Endodermal cell (in vitro differentiated cells): Measurements from ENCODE around the gene GEN1. TPM values are rescaled to one million over a fixed set of nuclear protein-coding genes. Genes with fewer than 3 reads are reported as not detected.

ENCODE experiments used
- DNase-seq: peaks from one replicate; pipeline ENCODE4 v3.0.0-alpha.2; 2017
- H3K27ac ChIP-seq: 2 replicates; pipeline ENCODE4 v1.5.1; 2013; ENCODE audit warnings: mild to moderate bottlenecking, low read depth, low read length, moderate library complexity
- H3K27me3 ChIP-seq: 2 replicates; pipeline ENCODE4 v1.6.1; 2013; ENCODE audit warnings: mild to moderate bottlenecking, low read length, moderate library complexity; ENCODE audit not compliant: insufficient read depth, control insufficient read depth, poor library complexity, severe bottlenecking
- H3K36me3 ChIP-seq: 2 replicates; pipeline ENCODE4 v1.7.0; 2013; ENCODE audit warnings: mild to moderate bottlenecking, low read length, moderate library complexity; ENCODE audit not compliant: control insufficient read depth, insufficient read depth
- H3K4me1 ChIP-seq: one replicate; pipeline ENCODE4 v1.7.0; 2013; ENCODE audit warnings: low read length; ENCODE audit not compliant: control insufficient read depth, insufficient read depth
- H3K4me3 ChIP-seq: 2 replicates; pipeline ENCODE4 v1.5.1; 2013; ENCODE audit warnings: mild to moderate bottlenecking, low read length, moderate library complexity
- H3K9ac ChIP-seq: 2 replicates; pipeline ENCODE4 v1.6.1; 2013; ENCODE audit warnings: mild to moderate bottlenecking, low read length, moderate library complexity; ENCODE audit not compliant: poor library complexity, severe bottlenecking; ENCODE audit errors: extremely low read depth
- H3K9me3 ChIP-seq: 2 replicates; pipeline ENCODE4 v1.6.1; 2013; ENCODE audit warnings: mild to moderate bottlenecking, low read length, moderate library complexity; ENCODE audit not compliant: control insufficient read depth
- H3K27ac Mint-ChIP-seq: 2 replicates; pipeline ENCODE4 v1.8.0; 2020; ENCODE audit warnings: mixed read lengths
- H3K27me3 Mint-ChIP-seq: 2 replicates; pipeline ENCODE4 v1.8.0; 2021; ENCODE audit warnings: mild to moderate bottlenecking, mixed read lengths; ENCODE audit not compliant: insufficient read depth
- H3K36me3 Mint-ChIP-seq: 2 replicates; pipeline ENCODE4 v1.8.0; 2020; ENCODE audit warnings: low read depth, mixed read lengths
- H3K4me1 Mint-ChIP-seq: 2 replicates; pipeline ENCODE4 v1.8.0; 2020; ENCODE audit warnings: mixed read lengths
- H3K4me3 Mint-ChIP-seq: 2 replicates; pipeline ENCODE4 v1.8.0; 2020; ENCODE audit warnings: mild to moderate bottlenecking, moderate library complexity, mixed read lengths
- H3K9me3 Mint-ChIP-seq: 2 replicates; pipeline ENCODE4 v1.8.0; 2020; ENCODE audit warnings: mild to moderate bottlenecking, mixed read lengths
- WGBS, 2 experiments: methylation state at CpG; one replicate each; pipeline versions ENCODE4 v1.1.5 to v1.1.7; 2013; ENCODE audit warnings: missing lambda C conversion rate in 2 of 2, mixed read lengths in 1 of 2; ENCODE audit not compliant: insufficient coverage in 1 of 2, insufficient read length in 1 of 2; 5-methylcytosine and 5-hydroxymethylcytosine counted together
- total RNA-seq, 2 donors: library from RNA; stranded (reverse); fragmentation: NEBNext Ultra II Directional in 1 of 2; extraction: Animal tissue kit (Norgen Biotek cat#: 25700) in 1 of 2; gene quantifications; 2 replicates in 1 of 2; 3 replicates in 1 of 2; pipeline ENCODE4 v1.2.1, GENCODE V29; 2021
- TF ChIP-seq, protein P1 (sequence below): fragments of 200-600 bp; sonication (generic); conservative IDR thresholded peaks from 2 replicates; pipeline ENCODE4 v1.5.0; 2021; ENCODE audit warnings: antibody characterized with exemption, mild to moderate bottlenecking

GEN1 gene
- total RNA-seq, 2 donors from 2014 or later = 24.5 to 34.5 TPM

DNA sequence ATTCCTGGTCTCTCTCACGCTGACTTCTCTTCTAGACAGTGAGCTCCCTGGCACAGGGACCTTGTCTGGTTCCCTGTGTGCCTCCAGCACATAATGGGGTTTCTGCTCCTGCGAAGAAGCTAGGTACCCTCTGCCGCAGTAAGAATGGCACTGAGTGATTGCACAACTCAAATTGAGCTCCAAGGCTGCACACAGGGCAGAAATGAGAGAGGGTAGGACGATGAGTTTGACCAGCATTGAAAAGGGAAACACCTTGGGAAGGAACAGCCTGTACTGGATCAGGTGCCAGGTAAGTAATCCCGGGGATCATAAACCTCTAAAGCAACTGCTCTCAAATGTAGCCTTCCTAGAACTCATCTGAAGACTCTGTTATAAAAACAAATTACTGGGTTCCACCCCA is 41.4 kb downstream of the GEN1 start:
- H3K4me1 Mint-ChIP-seq = peaks cover 37% of the 10 kb centered on the region
- TF ChIP-seq, protein P1, sequence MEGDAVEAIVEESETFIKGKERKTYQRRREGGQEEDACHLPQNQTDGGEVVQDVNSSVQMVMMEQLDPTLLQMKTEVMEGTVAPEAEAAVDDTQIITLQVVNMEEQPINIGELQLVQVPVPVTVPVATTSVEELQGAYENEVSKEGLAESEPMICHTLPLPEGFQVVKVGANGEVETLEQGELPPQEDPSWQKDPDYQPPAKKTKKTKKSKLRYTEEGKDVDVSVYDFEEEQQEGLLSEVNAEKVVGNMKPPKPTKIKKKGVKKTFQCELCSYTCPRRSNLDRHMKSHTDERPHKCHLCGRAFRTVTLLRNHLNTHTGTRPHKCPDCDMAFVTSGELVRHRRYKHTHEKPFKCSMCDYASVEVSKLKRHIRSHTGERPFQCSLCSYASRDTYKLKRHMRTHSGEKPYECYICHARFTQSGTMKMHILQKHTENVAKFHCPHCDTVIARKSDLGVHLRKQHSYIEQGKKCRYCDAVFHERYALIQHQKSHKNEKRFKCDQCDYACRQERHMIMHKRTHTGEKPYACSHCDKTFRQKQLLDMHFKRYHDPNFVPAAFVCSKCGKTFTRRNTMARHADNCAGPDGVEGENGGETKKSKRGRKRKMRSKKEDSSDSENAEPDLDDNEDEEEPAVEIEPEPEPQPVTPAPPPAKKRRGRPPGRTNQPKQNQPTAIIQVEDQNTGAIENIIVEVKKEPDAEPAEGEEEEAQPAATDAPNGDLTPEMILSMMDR = no peak

DNA sequence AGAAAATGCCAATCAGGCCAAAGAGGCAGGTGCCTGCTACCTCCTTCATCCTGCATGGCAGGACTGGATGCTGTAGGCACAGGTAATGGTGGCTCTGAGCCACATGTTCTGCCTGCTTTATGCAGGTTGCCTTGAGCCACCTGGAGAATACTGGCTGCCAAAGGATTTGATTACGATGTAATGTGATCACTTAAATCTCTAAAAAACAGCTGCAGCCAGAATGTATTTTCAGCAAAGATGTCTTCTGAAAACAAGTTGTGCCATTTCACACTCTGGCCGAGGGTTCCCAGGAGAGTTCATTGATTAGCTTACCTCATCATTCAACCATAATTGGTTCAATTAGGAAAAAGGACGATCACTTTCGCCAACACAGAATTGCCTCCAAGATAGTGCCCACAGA is 44.4 kb downstream of the GEN1 start:
- H3K9me3 Mint-ChIP-seq = no peaks in the 10 kb centered on the region
- Histone ChIP-seq H3K27ac (no peak overlapping the region), H3K4me3 (no peak overlapping the region), H3K27me3 (peaks cover 14% of the 10 kb centered on the region), H3K4me1 (no peaks in the 10 kb centered on the region), H3K36me3 (no peaks in the 10 kb centered on the region), H3K9ac (no peak overlapping the region), H3K9me3 (no peaks in the 10 kb centered on the region)
- no peak overlapping the region for H3K4me3 Mint-ChIP-seq
- H3K36me3 Mint-ChIP-seq = no peaks in the 10 kb centered on the region
- no peak for DNase-seq
- TF ChIP-seq, protein P1 = no peak
- 95 to 96% methylated on average over 4 of the region's 4 CpGs for WGBS, 2 experiments
- peaks cover 11% of the 10 kb centered on the region for H3K4me1 Mint-ChIP-seq
- H3K27ac Mint-ChIP-seq = no peak overlapping the region
- peaks cover 37% of the 10 kb centered on the region for H3K27me3 Mint-ChIP-seq

More for the DNA sequence above, 41.4 kb downstream of the GEN1 start:
- Mint-ChIP-seq H3K9me3 (no peaks in the 10 kb centered on the region), H3K27ac (no peak overlapping the region), H3K36me3 (no peaks in the 10 kb centered on the region), H3K27me3 (peaks cover 62% of the 10 kb centered on the region), H3K4me3 (no peak overlapping the region)
- Histone ChIP-seq H3K9ac (no peak overlapping the region), H3K4me1 (no peaks in the 10 kb centered on the region), H3K27me3 (peaks cover 27% of the 10 kb centered on the region), H3K9me3 (no peaks in the 10 kb centered on the region), H3K4me3 (no peak overlapping the region), H3K36me3 (no peaks in the 10 kb centered on the region), H3K27ac (no peak overlapping the region)
- 90 to 97% methylated on average over 3 to 5 of the region's 5 CpGs for WGBS, 2 experiments
- no peak for DNase-seq

DNA sequence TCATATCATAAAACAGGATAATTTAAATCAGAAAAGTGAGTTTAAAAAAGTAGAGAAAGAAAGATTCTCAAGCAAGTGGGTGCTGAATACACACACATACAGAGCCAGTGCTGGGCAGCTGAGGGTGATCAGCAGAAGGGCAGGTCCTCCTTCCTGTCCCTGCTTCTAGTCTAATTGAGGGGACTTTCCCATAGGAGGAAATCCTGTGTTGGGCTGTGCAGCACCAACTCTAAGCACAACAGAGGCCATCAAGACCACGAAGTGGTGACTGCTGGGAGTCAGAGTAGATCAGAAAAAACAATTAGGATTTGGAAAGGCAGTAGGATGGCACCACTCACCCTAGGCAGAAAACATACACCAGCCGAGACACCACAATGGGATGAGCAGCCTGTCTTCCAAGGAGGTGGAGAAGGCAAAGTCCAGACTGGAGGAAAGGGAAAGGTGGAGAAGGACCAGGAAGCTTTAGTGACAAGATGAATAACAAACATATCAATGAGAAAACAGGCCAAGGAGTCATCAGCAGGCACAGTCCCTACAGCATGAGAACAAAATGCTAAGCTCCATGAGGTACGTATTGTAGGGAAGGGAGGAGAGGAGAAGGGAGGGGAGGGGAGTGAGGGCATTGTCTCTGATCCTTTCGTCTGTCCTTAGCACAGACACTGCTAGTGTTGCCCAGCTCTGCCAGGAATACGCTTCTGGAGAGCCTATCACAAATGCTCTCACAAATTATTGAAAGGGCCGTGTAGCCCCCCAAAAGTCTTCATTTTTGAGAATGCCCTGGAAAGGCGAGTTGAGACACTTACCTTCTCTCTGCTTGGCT is 45.6 kb downstream of the GEN1 start:
- Histone ChIP-seq H3K4me1 (no peaks in the 10 kb centered on the region), H3K27ac (peak overlapping the region; percentile 62), H3K36me3 (no peaks in the 10 kb centered on the region), H3K9ac (no peak overlapping the region), H3K4me3 (no peak overlapping the region), H3K9me3 (no peaks in the 10 kb centered on the region), H3K27me3 (peaks cover 5% of the 10 kb centered on the region)
- no peak overlapping the region for H3K27ac Mint-ChIP-seq
- peaks cover under 1% of the 10 kb centered on the region for H3K4me1 Mint-ChIP-seq
- TF ChIP-seq, protein P1 = no peak
- 80 to 87% methylated on average over 4 to 7 of the region's 7 CpGs for WGBS, 2 experiments
- no peaks in the 10 kb centered on the region for H3K9me3 Mint-ChIP-seq
- no peak for DNase-seq
- H3K36me3 Mint-ChIP-seq = no peaks in the 10 kb centered on the region
- H3K4me3 Mint-ChIP-seq = no peak overlapping the region
- peaks cover 27% of the 10 kb centered on the region for H3K27me3 Mint-ChIP-seq
